GM04503 (cell line): Measurements from ENCODE around the gene ZFX.
"Not testable (repeated sequence)": the region's sequence is repeated elsewhere in the genome, so short reads cannot be mapped to it uniquely, and the experiment has no call there.

Source experiments
- DNase-seq: peaks from one replicate; pipeline ENCODE4 v3.0.0-alpha.2; 2012; ENCODE audit warnings: low read depth

Gene ZFX

DNA sequence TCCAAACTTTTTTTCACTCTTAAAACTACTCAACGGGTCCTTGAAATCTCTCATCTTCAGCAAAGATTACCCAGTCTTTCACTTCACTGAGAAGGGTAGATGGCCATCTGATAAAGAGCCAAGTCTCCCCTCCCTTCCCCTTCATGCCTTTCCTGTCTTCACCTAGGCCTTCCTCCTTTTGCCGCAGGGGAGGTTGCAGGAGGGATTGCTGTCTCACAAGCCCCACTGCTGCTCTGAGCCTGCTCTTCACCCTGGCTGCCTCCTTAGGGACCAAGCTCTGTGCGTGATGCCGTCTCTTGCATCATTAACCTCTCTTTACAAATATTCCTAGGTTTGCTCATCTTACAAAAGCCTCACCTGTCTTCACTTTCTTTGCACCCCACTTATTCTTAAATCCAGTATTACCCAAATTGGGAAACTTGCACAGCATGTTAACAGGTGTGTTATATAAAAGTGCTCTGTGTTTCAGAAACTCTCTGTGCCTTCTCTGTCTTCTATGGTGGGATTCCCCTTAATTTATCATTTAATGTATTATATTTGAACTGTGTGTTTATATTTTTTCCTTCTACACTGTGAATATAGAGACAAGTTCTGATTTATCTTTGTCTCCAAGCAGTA, 3.8 kb downstream of the ZFX start:
- no peak for DNase-seq

DNA sequence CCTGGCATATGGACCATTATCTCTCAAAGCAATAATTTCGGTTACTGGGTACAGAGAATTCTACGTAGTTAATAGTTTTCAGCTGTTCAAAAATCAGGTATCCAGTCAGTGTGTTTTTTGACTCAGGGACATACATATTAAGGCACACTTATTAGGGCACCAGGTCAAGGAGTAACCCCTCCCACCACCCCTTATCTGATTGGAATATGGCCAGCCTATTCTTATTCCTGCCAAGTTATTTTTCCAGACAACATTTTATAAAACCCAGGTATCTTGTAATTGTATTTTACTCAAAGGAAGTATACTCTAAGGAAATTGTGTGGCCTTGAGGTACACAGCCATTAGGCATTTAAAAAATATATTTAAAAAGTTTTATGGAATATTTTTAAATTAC, 4.3 kb downstream of the ZFX start:
- DNase-seq = no peak

DNA sequence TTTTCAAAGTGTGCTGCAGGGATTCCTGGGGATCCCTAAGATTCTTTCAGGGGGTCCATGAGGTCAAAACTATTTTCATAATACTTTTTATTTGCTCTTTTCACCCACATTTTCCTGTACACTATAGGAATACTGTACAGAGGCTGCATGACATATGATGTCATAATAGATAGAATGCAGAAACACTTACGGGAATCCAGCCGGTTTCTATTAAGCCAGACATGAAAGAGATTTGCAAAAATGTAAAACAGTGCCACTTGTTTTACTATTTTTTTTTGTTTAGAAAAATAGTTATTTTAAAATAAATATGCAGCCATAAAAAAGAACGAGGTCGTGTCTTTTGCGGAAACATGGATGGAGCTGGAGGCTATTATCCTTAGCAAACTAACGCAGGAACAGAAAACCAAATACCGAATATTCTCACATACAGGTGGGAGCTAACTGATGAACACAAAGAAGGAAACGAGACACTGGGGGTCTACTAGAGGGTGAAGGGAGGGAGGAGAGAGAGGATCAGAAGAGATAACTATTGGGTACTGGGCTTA, 5.0 kb downstream of the ZFX start:
- DNase-seq = no peak

DNA sequence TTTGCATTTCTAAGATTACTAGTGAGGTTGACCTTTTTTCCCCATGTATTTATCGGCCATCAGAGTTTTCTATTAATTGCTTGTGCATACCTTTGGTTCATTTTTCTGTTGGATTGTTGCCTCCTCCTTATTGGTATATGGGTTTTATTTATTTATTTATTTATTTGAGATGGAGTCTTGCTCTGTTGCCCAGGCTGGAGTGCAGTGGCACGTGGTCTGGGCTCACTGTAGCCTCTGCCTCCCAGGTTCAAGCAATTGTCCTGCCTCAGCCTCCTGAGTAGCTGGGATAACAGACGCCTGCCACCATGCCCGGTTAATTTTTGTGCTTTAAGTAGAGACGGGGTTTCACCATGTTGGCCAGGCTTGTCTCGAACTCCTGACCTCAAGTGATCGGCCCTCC, 6.2 kb downstream of the ZFX start:
- not testable (repeated sequence) for DNase-seq

DNA sequence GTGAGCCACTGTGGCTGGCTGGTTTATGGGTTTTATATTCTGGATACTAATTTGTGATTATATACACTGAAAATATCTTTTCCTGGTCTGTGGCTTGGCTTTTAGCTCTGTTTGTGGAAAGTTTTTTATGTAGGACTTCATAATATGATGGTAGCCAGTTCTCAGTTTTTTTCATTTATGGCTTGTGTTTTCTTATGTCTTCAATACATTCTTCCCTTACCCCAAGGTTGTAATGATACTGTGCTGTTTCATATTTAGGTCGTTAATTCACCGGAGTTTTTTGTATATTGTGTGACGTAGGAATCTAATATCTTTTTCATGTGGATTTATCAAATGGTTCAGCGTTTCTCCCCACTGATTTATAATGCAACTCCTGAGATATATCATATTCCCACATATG, 6.6 kb downstream of the ZFX start:
- no peak for DNase-seq

DNA sequence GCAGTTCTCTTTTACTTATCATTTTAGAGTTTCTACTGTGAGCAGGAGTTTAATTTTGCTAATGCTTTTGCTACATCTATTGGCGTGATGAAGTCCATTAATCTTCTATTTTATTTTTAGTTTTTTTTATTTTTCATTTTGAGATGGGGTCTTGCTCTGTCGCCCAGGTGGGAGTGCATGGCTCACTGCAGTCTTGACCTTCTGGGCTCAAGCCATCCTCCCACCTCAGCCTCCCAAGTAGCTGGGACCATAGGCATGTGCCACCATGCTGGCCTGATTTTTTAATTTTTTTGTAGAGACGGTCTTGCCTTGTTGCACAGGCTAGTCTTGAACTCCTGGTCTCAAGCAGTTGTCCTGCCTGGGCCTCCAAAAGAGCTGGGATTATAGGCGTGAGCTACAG, 9.4 kb downstream of the ZFX start:
- DNase-seq = no peak

DNA sequence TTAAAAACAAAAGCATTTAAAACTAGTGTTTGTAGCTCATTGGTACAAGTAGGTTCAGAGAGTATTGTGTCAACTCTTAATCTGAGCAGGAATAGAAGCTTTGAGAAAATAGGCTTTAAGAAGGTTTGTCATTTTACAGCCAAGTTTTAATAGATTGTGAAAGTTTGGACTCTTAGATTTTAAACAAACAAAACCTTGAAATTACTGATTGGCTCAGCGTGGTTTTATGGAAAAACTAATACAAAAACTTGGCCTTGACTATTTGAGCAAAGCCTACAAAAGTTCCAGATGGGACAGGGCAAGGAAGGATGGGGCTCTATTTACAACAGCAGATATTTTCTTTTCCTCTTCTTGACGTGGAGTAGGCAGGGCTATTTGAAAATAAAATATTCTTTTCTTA, 16.5 kb downstream of the ZFX start:
- DNase-seq = no peak

DNA sequence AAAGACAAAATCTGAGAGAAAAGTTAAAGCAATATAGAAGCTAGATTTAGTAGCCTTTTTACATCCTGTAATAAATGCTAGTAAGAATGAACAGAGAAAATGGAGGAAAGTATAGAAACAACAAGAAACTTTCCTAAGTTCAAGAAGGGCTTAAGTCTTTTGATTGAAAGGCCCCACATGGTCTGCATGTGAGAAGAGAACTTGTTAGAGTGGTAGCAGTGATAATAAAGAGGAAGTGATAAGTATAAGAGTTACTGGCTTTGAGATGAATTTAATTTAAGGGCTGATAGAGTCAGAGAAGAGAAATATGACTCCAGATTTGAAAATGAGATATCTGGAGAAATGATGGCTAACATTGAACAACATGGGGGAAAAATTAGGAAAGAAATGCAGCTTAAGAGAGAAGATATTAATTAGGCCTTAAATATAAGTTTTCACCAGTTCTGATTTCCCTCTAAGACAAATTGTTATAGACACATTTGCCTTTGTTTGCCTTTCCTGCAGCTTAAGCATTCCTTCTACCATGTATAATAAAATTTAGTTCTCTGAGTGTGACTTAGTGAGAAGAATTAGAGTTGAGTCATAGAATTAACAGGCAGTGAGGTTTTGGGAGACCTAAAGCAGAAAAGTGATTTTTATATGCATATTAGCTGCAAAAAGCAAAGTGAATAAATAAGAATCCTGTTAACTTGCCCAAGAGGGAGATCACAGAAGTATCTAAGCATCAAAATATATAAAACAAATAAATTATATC, 18.4 kb downstream of the ZFX start:
- no peak for DNase-seq

DNA sequence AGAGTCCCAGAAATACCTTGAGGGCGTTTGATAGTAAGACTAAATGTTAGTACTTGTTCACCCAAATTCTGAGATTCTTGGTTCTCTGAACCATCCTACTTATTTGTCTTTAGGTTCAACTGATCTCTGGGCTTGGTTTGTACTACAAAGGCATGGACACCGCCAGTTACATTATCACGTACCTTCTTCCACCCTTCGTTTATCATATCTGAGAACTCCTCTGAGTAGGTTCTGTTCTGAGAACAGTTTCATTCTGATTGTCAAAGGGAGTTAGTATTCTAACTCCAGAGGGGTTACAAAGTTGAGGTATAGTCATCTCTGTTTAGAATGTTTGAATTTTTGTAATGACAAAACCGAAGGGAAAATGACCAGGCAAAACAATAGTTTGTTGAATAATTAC, 19.3 kb downstream of the ZFX start:
- DNase-seq = no peak

DNA sequence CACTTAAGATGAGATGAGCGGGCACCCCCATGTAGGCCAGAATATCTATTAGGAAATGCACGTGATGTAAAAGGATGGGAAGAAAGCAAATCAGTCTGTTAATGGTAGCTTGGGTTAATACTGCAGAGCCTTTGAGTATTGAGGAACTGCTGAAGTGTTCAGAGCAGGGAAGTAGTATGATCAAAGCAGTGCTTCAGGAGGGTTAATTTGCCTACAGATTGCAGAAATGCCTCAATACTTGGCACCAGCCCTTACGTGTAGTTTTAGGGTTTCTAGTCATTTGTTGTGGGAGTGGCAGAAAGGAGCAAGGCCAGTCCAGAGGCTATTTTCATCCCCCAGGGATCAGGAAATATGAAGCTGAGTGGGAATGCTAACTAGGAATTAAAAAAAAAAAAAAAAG, 19.7 kb downstream of the ZFX start:
- DNase-seq = no peak

DNA sequence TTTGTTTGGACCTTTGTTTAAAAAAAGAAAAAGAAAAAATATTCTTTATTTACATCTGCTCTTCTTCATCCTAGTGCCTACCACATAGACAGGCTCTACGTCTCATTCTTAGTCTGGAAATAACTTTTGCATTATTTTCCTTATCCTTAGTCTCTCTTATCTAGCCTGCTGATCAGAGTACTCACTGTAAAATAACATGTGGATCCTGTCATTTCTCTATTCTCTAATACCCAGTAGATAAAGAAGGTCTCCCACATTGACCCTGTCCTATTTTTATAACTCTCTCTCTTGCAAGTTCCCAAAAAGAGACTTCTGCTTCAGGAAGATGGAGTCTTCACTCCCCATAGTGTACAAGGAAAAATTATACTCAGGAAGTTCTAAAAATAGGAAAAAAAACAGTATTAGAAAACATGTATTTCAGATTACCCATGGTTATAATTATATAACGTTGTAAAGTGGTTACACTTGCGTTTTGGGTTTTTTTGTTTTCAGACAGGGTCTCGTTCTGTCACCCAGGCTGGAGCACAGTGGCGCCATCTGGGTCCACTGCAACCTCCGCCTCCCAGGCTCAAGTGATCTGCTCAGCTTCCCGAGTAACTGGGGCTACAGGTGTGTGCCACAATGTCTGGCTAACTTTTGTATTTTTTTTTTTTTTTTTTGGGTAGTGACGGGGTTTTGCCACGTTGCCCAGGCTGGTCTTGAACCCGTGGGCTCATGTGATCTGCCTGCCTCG, 23.8 kb downstream of the ZFX start:
- no peak for DNase-seq

DNA sequence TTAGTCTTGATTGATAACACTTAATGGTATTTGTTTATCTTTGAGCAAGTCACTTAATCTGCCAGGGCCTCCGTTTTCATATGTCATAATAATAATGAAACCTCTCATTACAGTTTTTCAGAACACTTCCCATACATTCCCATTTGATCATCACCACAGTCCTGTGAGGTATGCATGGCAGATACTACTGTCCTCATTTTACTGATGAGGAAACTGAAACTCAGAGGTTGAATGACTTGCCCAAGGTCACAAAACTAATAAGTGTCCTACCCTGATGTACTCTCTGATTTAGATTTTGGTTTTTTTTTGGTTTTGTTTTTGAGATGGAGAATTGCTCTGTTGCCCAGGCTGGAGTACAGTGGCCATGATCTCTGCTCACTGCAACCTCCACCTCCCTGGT, 25.7 kb downstream of the ZFX start:
- DNase-seq = no peak

DNA sequence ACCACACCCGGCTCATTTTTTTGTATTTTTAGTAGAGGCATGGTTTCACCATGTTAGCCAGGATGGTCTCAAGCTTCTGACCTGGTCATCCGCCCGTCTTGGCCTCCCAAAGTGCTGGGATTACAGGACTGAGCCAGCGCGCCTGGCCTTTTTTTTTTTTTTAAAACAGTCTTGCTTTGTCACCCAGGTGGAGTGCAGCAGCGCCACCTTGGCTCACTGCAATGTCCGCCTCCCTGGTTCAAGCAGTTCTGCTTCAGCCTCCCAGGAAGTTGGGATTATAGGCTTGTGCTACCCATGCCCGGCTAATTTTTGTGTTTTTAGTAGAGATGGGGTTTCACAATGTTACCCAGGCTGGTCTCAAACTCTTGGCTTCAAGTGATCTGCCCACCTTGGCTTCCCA, 28.9 kb downstream of the ZFX start:
- DNase-seq = no peak

DNA sequence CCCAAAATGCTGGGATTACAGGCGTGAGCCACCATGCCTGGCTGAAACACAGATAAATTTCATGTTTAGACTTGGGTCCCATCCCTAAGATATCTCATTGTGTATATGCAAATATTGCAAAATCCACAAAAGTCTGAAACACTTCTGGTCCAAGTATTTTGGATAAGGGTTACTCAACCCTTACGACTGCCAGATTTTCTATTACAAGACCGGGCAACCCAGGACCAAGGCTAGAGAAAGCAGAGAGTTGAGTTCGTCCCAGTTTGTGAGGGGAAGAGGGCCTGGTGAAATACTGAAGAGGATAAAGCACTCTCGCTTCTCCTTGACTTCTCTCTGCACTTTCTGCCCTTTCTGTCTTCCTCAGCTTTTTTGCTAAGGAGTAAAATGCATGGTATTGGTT, 34.5 kb downstream of the ZFX start:
- no peak for DNase-seq

DNA sequence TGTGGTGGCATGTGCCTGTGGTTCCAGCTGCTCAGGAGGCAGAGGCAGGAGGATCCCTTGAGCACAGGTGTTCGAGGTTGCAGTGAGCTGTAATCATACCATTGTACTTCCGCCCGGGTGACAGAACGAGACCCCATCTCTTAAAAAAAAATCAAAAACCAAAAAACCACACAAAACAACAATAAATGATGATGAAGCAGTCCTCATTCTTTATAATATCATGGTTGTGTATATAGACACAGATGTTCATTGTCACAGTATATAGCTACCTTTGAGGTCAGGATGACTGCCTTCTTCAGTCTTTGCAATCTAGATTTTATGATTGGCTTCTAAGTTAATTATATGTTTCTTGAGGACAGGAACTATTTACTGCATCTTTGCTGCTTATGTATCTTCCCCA, 37.0 kb downstream of the ZFX start:
- DNase-seq = no peak

DNA sequence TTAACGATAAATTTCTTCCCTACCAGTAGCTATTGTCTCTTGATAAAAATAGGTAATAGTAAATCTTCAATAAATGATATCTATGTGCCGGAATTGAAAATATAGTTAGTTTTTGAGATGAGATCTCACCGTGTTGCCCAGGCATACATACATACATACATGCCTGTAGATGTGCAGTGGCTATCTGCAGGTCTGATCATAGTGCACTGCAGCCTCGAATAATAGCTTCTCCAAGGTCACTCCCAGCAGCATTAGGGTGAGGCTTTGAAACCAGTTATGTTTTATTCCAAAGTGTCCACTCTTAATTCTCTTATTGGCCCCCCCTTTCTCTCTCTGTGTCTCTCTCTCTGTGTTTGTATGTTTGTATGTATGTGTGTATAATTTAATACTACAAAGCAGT, 37.5 kb downstream of the ZFX start:
- DNase-seq = no peak

DNA sequence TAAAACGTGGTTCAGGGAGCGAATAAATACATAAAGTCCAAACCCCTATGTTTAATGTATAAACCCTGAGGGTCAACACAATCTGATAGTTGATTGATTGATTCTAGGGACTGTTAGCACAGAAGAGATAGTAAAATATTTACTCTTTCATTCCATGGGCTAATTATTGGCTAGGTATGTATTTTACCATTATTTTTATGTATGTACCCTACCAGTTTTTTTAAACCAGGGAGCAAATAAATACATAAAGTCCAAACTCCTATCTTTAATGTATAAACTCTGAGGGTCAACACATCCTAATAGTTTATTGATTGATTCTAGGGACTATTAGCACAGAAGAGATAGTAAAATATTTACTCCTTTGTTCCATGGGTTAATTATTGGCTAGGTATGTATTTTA, 40.0 kb downstream of the ZFX start:
- DNase-seq = no peak

DNA sequence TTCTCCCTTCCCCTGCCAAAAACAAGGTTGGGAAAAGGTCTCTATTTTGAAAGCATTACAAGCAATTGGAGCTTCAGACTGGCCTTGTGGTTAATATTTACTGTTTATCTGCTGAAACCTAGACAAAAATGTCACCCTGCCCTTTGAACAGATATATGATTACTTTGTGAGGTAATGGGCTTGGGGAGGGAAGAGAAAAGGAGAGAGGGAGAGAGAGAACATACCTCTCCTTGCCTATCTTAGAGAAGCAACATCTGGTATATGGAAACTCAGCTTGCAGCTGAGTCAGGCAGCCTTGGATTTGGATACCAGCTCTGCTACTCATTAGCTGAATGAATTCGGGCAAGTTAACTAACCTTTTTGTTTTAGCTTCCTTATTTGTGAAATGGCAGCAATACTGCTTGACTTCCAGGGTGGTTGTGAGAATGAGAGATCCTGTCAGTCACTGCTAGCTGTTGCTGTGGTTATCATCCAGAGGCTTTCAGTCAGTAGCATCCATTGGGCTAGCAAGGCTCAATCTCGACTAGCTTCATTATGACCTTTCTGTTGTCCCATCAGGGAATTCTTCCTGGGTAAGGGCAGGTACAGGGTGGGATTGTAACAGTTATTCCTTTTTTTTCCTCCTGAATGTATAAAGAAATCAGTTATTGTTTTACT, 41.1 kb downstream of the ZFX start:
- no peak for DNase-seq

DNA sequence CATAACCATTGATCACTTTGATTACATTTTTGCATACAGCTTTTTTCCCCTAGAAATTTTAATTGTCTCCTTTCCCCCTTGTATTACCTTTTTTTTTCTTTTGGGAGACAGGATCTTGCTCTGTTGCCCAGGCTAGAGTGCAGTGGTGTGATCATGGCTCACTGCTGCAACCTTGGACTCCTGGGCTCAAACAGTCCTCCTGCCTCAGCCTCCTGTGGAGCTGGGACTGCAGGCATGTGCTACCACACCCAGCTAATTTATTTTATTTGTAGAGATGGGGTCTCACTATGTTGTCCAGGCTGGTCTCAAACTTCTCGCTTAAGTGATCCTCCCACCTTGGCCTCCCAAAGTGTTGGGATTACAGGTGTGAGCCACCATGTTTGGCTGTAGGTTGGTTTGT, 47.0 kb downstream of the ZFX start:
- no peak for DNase-seq

DNA sequence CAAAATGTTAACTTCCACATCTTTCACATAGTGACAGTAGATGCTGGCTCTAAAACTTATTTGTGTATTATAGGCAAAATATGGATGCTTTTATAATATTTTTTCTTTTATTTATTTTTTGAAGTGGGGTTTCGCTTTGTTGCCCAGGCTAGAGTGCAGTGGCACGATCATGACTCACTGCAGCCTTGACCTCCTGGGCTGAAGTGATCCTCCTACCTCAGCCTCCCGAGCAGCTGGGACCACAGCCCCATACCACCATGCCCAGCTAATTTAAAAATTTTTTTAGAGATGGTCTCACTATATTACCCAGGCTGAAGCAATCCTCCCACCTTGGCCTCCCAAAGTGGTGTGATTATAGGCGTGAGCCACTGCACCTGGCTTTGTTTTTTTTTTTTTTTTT, 48.6 kb downstream of the ZFX start:
- no peak for DNase-seq

DNA sequence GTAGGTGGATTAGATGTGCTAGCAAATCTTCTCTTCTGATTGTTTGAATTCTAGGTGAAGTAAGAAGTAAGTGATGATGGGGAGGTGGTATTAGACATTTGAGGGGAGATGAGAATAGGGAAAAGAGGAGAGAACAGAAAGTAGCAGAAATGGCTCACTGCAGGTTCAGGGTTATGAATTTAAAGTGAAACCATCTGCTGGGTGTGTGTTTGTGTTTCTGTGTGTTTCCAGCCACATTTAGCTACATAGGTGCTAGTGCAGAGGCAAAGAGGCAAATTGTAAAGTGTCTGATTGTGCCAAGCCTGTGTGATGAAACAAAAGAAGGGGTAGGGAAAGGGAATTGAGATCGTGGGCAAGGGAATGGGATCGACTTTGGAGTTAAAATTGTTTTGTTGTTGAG, 50.6 kb downstream of the ZFX start:
- no peak for DNase-seq

DNA sequence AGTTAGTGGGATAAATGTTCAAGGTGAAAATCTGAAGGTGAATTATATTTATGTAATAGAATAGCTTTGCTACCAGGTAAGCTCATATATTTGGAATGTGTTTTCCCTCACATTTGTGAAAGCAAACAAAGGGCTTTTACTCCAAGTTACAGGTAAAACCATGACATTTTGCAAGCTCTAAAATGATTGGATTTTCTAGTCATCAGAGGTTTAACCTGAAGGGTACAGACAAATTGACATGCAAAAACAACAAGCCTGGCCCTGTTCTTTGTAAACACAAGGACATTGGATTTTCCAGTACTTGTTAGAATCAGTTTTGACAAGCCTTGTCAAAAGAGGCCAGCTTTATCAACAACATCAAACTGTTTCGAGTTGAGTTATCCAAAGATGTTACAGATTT, 51.7 kb downstream of the ZFX start:
- no peak for DNase-seq
